Femur (tissue), 1 donor: Measurements from ENCODE around the gene APBB1IP.
"Not testable (repeated sequence)": the region's sequence is repeated elsewhere in the genome, so short reads cannot be mapped to it uniquely, and the experiment has no call there.

Experiments
- DNase-seq: peaks from one replicate; pipeline ENCODE4 v3.0.0-alpha.2; 2017

APBB1IP gene

DNA sequence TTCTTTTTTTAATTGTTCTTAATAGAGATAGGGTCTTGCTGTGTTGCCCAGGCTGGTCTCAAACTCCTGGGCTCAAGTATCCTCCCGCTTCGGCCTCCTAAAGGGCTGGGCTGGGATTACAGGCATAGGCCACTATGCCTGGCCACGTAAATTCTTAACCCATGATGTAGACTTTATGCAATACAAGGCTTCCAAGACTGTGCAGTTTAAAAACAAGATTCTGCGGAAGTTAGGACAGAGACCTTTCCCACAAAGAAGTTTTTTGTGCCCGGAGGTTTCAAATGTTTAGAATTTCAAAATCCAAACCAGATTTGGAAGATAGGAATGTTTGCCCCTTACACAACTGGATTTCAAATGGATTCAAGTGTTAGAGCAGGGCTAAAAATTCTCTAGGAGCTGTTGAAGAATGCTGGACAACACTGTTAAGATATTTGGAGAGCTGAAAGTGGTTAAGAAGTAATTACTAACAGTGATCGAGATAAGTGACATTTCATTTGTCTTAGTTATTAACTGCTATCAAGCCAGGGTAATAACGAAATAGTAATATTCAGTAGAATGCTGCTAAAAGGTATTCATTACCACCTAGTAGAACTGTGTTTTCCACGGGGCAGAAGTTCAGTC lies 7.4 kb downstream of the APBB1IP start:
- no peak for DNase-seq

DNA sequence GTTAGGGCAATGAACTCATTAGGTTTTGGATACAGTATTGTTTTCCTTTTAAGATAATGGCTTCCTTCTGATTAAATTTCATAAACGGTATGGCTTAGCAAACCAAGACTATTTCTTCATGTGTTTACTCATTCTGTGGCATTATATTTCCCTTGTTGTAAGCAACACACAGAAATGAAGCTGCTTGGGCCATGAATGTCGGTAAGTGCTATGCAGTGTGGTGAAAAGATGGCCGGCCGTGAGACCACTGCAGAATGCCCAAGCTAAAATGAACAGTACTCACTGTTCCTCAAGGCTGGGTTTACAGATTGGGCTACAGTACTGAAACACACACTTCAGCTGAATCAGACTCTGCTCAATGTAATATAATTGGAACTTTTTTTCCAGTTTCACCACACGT lies 8.1 kb downstream of the APBB1IP start:
- no peak for DNase-seq

DNA sequence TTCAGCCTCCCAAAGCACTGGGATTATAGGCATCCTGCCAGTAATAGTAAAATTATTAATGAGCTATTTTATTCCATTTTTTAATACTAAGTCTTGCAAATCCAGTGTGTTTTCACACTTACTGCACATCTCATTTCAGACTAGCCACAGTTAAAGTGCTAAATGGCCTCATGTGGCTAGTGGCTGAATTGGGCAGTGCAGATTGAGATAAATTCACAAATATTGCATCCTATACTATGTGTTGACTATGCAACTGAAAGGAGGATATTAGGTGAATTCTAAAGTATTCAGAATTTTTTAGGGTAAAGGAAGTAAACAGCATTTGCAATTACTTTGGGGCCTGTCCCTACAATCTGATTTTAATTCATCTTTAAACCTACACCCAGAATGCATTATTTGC lies 10.2 kb downstream of the APBB1IP start:
- no peak for DNase-seq

DNA sequence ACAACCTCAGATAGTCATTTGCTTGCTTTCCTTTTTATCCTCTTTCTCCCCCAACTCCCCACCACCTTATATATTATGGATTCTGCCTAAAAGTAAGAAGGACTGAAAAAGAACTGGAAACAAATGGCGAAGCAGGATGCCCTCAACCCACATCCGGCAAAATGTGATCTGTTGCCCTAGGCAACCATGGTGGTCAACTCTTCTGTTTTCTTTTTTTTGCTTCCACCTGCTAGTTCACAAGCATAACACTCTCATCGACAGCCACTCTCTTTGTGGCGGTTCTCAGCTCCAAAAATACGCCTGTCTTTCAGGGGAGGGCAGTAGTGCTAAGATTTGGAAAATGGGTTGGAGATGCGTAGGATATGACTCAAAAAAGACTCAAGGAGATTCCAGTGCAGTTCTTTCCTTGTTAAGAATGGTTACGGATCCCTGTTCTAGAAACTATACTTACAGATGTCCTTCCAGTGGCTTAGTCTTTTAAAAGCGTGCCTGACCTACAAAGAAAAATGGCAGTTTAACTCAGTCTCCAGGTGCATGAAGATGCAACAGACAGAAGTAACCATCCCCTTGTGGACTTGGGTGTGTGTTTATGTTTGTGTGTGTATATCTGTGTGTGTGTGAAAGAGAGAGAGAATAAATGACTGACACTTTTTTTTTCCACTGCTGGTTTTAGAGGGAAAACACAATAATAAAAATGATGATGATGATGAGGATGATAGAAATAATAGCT lies 10.7 kb downstream of the APBB1IP start:
- DNase-seq = peak; percentile 31

DNA sequence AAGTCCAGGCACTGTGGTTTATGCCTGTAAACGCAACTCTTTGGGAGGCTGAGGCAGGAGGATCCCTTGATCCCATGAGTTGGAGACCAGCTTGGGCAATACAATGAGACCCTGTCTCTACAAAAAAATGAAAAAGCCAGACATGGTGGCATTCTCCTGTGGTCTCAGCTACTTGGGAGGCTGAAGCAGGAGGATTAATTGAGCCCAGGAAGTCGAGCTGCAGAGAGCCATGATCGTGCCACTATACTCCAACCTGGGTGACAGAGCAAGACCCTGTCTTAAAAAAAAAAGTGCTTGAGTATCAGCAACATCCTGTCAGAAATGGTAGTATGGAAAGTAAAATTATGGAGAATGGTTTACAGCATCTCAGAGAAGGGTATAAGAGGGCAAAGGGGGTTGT lies 11.6 kb downstream of the APBB1IP start:
- DNase-seq = no peak

DNA sequence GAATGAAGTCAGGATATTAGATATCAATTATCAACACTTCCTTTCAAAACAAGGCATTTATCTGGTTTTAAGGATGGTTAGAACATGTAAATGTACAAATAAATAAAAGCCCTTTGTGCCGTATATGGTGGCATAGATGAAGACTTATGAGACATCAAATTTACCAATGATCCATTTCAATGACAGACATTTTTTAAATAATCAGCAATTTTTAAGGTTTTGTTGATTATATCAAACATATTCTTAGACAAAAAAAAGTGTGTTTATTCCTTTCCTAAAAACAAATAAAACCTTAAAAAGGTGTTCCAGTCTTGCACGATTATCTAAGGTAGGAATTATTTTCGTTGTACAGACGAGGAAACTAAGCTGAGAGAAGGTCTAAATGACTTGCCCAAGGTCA lies 13.8 kb downstream of the APBB1IP start:
- no peak for DNase-seq

DNA sequence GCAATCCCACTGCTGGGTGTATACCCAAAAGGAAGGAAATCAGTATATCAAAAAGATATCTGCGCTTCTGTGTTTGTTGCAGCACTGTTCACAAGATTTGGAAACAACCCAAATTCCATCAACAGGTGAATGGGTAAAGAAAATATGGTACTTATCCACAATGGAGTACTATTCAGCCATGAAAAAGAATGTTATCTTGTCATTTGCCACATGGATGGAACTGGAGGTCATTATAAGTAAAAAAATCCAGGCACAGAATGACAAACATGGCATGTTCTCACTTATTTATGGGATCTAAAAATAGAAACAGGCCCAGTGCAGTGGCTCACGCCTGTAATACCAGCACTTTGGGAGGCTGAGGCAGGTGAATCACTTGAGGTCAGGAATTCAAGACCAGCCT lies 15.7 kb downstream of the APBB1IP start:
- DNase-seq = no peak

DNA sequence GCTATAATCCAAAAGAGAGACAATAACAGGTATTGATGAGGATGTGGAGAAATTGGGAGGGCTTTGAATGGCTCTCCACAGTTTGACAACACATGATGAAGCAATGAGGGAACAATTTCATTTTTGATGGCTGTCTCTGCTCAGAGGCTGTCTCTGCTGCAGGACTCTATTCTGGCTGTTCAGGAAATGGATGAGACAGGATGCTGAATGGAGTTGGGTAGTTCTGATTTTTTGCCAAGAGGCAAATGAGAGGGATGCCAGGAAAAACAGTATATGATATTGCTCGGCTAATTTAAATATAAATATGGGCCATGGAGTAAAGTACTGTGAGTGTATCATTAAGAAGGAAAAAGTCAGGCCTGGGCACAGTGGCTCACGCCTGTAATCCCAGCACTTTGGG lies 16.8 kb downstream of the APBB1IP start:
- DNase-seq = no peak

DNA sequence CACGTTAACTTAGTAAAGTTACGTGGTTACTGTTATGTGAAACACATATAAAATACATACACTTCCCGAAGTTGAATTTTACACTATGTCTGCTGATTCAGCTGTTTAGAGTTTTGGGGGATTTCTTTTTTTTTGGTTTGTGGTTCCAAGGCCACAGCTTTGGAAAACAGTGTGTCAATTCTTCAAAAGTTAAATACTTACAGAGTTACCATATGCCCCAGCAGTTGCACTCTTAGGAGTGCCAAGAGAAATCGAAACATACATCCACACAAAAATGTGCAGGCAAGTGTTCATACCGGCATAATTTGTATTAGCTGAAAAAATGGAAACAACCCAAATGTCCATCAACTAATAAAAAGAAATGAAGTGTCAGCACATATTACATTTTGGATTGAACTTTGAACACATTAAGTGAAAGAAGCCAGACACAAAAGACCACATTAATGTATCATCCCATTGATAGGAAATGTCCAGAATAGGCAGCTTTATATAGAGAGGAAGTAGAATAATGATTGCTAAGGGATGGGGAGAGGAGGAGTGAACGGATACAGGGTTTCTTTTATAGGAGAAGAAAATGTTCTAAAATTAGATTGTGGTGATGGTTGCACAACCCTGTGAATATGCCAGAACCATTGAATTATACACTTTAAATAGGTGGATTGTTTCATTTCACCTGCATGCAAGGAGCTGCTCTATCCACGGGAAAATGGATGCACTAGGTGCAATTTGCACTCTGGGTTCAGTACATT lies 17.6 kb downstream of the APBB1IP start:
- DNase-seq = no peak

DNA sequence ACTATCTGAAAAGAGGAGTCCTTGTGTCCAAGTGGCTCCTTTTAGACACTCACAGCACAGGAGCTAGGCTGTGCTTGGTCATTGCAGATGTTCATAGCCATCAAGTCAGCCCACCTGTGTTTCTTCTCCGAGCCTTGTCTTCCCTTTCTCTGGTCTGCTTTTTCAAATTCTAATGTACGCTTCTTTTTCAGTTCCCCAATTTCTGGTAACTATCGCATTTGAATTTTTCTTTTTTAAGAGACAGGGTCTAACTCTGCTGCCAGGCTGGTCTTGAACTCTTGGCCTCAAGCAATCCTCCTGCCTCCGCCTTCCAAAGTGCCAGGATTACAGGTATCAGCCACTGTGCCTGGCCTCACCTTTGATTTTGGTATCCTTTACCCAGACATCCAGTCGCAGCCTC lies 18.9 kb downstream of the APBB1IP start:
- DNase-seq = no peak

DNA sequence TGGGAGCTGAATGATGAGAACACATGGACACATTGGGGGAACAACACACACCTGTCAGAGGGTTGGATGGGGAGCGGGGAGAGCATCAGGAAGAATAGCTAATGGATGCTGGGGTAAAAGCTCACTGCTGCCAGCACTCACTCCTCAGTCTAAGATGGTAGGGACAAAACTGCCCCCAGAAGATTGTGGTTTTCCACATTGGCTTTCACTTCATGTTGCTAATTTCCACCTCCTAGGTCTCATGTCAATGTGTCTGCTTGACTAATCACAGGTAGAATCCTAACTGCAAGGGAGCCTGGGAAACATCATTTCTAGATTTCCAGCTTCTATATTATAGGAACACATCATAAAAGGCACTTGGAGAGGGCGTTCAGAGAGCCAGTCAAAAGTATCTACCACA lies 22.6 kb downstream of the APBB1IP start:
- no peak for DNase-seq

DNA sequence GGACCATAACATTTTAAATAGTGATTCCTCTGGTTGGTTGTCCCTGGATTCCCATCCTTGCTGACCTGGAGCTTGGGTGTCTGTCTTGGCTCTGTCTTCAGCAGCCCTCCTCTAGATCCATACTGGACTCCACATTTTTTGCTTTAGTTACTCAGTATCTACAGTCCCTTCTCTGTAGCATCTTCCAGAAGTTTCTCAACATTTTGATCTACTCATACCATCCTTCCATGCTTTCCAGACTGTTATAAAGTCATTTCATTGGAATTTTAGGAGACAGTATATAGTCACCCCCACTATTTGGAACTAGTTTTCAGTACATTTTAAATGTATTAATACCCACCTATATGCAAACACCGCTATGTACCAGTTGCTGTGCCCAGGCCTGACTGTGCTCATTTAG lies 25.8 kb downstream of the APBB1IP start:
- DNase-seq = no peak

DNA sequence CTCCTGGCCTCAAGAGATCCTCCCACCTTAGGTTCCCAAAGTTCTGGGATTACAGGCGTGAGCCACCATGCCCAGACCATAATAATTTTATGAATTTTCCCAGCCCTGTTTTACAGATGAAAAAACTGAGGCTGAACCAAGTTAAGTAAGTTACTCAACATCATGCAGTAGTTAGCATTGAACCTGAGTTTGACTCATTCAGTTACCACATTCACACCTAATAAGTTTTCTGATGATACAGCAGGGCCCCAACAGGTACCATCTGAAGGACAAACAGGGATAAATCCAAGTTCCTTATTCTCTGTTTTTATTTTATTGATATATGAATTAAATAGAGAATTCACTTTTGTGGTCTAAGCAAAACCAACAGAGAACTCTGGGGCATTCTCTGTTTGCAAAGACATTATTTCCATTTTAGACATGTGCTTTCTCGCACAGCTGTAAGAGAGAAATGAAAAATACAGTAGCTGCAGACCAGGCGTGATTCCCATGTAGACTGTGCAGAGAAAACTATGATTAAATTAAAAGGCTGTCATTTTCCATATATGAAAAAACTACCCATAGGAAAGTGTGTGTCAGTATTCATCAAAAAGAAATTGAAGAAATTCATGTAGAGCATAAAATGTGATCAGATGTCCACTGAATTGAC lies 26.6 kb downstream of the APBB1IP start:
- DNase-seq = no peak

DNA sequence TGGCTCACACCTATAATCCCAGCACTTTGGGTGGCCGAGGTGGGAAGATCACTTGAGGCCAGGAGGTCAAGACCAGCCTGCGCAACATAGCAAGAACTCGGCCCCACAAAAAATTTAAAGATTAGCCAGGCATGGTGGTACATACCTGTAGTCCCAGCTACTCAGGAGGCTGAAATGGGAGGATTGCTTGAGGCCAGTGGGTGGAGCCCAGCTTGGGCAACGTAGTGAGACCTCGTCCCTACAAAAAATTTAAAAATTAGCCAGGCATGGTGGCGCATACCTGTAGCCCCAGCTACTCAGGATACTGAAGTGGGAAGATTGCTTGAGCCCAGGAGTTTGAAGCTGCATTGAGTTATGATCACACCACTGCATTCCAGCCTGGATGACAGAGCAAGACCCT lies 28.4 kb downstream of the APBB1IP start:
- not testable (repeated sequence) for DNase-seq

DNA sequence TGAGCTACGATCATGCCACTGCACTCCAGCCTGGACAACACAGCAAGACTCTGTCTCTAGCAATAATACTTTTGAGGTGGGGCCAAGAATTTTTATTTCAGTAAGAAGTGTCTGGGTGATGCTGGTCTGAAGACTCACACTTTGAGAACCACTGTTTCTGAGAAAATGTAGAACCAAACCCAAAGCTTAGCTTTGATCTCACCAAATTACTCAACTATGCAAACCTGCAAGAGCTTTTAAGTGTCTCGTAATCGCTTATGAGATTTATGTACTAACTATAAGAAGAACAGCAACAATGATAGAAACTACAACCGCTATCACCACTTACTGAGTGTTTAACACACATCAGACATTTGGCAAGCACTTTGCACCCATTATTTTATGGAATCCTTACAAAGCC lies 29.5 kb downstream of the APBB1IP start:
- DNase-seq = no peak

DNA sequence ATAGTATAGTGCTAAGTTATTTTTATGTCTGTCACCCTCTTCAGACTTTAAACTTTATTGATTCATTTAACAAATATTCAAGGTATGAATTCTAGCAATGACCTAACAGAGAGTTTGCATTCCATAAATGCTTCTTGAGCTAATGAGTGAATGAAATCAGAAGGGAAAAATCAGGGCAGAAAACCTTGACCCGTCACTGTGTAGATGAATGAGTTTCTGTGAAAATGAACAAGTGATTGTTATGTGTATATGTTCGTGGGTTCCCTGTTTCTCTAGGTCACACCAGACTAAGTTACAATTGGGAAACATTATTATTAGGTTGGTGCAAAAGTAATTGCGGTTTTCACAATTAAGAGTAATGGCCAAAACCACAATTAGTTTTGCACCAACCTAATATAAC lies 30.1 kb downstream of the APBB1IP start:
- no peak for DNase-seq

DNA sequence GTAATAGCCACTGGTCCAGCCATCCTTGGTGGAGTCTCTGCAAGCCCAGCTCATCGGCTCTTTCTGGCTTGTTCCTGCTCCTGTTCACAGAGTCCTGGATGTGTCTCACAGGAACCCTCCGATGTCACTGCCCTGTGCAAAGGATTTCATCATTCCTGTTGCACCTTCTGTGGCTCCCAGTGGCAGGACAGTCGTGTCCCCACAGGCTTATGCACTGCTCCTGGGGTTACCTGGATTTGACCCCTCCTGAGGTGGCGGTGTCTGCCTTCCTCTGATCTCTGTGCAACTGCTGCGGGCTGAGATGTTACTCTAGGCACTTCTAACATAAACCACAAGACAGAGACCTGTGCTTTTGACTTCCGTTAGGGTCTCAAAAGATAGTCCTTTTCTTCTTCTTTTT lies 30.6 kb downstream of the APBB1IP start:
- DNase-seq = no peak

DNA sequence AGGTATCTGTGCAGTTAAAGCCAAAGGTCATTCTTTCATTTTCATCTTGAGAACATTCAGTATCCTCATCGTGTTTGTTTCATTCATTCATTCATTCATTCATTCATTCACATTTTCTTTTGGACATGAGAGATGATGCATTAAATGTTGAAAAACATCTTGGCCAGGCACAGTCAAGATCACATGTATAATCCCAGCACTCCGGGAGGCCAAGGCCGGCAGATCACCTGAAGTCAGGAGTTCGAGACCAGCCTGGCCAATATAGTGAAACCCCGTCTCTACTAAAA lies 34.3 kb downstream of the APBB1IP start:
- DNase-seq = no peak

DNA sequence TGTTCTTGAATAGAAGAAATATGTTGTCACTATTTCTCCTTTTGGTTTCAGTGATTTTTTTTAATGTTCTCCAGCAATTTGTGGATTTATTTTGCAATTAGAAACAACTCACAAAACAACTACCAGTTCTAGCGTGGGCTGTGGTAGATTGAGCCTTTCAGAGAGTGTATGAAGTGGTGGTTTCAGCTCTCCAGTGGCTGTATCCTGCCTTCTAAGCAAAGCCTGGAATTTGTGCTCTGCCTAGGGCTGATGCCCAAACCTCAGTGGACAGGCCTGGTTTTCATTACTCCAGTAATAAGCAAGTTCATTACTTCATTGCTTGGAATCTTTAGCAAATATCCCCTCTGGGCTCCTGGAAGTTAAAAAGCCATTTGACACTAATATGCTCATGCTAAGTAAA lies 35.9 kb downstream of the APBB1IP start:
- no peak for DNase-seq

DNA sequence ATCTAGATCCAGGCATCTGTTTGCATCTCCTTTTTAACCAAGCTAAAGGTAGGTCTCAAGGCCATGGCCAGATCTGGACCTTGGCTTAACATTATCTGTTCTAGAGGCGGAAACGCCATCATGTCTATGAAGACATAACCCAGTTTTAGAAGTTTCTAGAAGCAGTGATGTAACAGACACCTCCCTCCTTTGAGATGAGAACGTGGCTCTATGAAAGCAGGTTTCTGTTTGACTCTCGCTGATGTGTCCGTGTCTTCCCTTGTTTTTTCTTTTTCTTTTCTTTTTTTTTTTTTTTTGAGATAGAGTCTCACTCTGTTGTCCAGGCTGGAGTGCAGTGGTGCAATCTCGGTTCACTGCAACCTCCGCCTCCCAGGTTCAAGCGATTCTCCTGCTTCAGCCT lies 36.7 kb downstream of the APBB1IP start:
- DNase-seq = not testable (repeated sequence)

DNA sequence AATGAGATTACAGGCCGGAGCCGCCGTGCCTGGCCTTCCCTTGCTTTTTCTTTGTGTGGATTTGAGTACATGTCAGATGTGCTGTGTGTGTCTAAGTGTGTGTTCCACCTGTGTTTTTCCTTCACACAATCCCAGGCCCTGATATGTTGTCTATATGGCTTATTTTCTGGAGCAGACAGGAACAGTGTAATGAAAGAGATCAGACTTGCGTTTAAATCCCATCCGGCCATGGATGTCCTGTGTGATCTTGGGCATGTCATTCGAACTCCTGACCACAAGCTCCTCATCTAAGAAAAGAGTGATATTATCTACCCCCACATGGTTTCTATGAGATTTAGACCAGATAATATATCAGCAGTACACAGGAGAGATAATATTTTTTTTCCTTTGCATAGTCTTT lies 37.2 kb downstream of the APBB1IP start:
- DNase-seq = no peak

DNA sequence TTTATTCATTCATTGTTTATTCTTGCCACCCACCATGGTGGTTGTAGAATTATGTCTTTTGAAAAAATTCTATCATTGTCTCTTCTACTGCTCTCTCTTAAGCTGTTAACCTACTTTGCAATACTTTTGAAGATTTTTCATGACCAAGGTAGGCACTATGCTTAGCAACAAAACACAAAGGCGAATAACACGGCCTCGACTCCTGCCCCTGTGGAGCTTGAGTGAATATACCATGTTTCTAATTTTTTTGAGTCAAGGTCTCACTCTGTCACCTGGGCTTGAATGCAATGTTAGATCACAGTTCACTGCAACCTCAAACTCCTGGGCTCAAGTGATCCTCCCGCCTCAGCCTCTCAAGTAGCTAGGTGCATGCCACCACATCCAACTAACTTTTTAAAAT lies 39.4 kb downstream of the APBB1IP start:
- DNase-seq = no peak

DNA sequence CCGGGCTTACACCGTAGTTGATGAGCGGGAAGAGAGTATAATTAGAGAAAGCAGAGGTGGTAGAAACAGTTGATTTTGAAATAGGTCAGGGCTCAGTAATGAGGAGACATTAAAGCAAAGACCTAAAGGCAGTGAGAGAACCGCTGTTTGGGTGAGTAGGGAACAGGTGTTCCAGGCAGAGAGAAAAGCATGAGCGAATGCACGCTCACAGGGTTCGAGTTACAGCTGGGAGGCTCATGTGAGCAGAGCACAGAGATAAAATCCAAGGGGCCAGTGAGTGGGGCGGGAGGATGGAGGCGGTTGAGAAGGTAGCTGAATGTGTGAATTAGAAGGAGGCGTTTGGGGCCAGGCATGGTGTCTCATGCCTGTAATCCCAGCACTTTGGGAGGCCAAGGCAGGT lies 39.9 kb downstream of the APBB1IP start:
- no peak for DNase-seq
